Measurements from ENCODE around the gene CP. TPM values are rescaled to one million over a fixed set of nuclear protein-coding genes. Genes with fewer than 3 reads are reported as not detected.
"Not testable (repeated sequence)": the region's sequence is repeated elsewhere in the genome, so short reads cannot be mapped to it uniquely, and the experiment has no call there.

CP gene
- total RNA-seq, 1 donor from 2014 or later: 1.0 TPM

GRCh38 chr3:149247929-149248691, 26.5 kb upstream of the CP start:
- Histone ChIP-seq H3K9ac (ENCODE audit: low read depth in 1 of 3, low read length in 3 of 3) (no peak overlapping the region), H3K4me1 (ENCODE audit: control insufficient read depth in 3 of 3, insufficient read depth in 3 of 3, low read length in 3 of 3) (no peaks in the 10 kb centered on the region), H3K27ac (ENCODE audit: low read depth, low read length) (no peak overlapping the region), H3K27me3 (ENCODE audit: control insufficient read depth in 3 of 3, insufficient read depth in 3 of 3, low read length in 3 of 3) (no peaks in the 10 kb centered on the region), H3K4me3 (ENCODE audit: low read length in 3 of 3) (no peak overlapping the region), H3K36me3 (ENCODE audit: control insufficient read depth in 3 of 3, insufficient read depth in 3 of 3, low read length in 3 of 3) (no peaks in the 10 kb centered on the region), H3K9me3 (ENCODE audit: control insufficient read depth in 3 of 3, low read length in 3 of 3) (no peaks in the 10 kb centered on the region)

GRCh38 chr3:149247008-149247710, 25.5 kb upstream of the CP start:
- no peak overlapping the region for H3K27ac ChIP-seq (ENCODE audit: low read depth, low read length)
- no peaks in the 10 kb centered on the region for H3K36me3 ChIP-seq (ENCODE audit: control insufficient read depth in 3 of 3, insufficient read depth in 3 of 3, low read length in 3 of 3)
- no peaks in the 10 kb centered on the region for H3K4me1 ChIP-seq (ENCODE audit: control insufficient read depth in 3 of 3, insufficient read depth in 3 of 3, low read length in 3 of 3)
- no peak overlapping the region for H3K9ac ChIP-seq (ENCODE audit: low read depth in 1 of 3, low read length in 3 of 3)
- no peak overlapping the region for H3K4me3 ChIP-seq (ENCODE audit: low read length in 3 of 3)
- no peaks in the 10 kb centered on the region for H3K27me3 ChIP-seq (ENCODE audit: control insufficient read depth in 3 of 3, insufficient read depth in 3 of 3, low read length in 3 of 3)
- H3K9me3 ChIP-seq (ENCODE audit: control insufficient read depth in 3 of 3, low read length in 3 of 3): no peaks in the 10 kb centered on the region

GRCh38 chr3:149245738-149246451, 24.3 kb upstream of the CP start:
- Histone ChIP-seq H3K9ac (ENCODE audit: low read depth in 1 of 3, low read length in 3 of 3) (no peak overlapping the region), H3K9me3 (ENCODE audit: control insufficient read depth in 3 of 3, low read length in 3 of 3) (no peaks in the 10 kb centered on the region), H3K36me3 (ENCODE audit: control insufficient read depth in 3 of 3, insufficient read depth in 3 of 3, low read length in 3 of 3) (no peaks in the 10 kb centered on the region), H3K4me3 (ENCODE audit: low read length in 3 of 3) (no peak overlapping the region), H3K27ac (ENCODE audit: low read depth, low read length) (no peak overlapping the region), H3K4me1 (ENCODE audit: control insufficient read depth in 3 of 3, insufficient read depth in 3 of 3, low read length in 3 of 3) (no peaks in the 10 kb centered on the region), H3K27me3 (ENCODE audit: control insufficient read depth in 3 of 3, insufficient read depth in 3 of 3, low read length in 3 of 3) (no peaks in the 10 kb centered on the region)

GRCh38 chr3:149243540-149243939, 21.9 kb upstream of the CP start:
- Histone ChIP-seq H3K9me3 (ENCODE audit: control insufficient read depth in 3 of 3, low read length in 3 of 3) (no peaks in the 10 kb centered on the region), H3K4me1 (ENCODE audit: control insufficient read depth in 3 of 3, insufficient read depth in 3 of 3, low read length in 3 of 3) (no peaks in the 10 kb centered on the region), H3K36me3 (ENCODE audit: control insufficient read depth in 3 of 3, insufficient read depth in 3 of 3, low read length in 3 of 3) (no peaks in the 10 kb centered on the region), H3K9ac (ENCODE audit: low read depth in 1 of 3, low read length in 3 of 3) (no peak overlapping the region), H3K27ac (ENCODE audit: low read depth, low read length) (no peak overlapping the region), H3K27me3 (ENCODE audit: control insufficient read depth in 3 of 3, insufficient read depth in 3 of 3, low read length in 3 of 3) (no peaks in the 10 kb centered on the region), H3K4me3 (ENCODE audit: low read length in 3 of 3) (no peak overlapping the region)

GRCh38 chr3:149239357-149239936, 17.8 kb upstream of the CP start:
- Histone ChIP-seq H3K4me3 (ENCODE audit: low read length in 3 of 3) (no peak overlapping the region), H3K36me3 (ENCODE audit: control insufficient read depth in 3 of 3, insufficient read depth in 3 of 3, low read length in 3 of 3) (no peaks in the 10 kb centered on the region), H3K9ac (ENCODE audit: low read depth in 1 of 3, low read length in 3 of 3) (no peak overlapping the region), H3K4me1 (ENCODE audit: control insufficient read depth in 3 of 3, insufficient read depth in 3 of 3, low read length in 3 of 3) (no peaks in the 10 kb centered on the region), H3K27me3 (ENCODE audit: control insufficient read depth in 3 of 3, insufficient read depth in 3 of 3, low read length in 3 of 3) (no peaks in the 10 kb centered on the region), H3K9me3 (ENCODE audit: control insufficient read depth in 3 of 3, low read length in 3 of 3) (no peaks in the 10 kb centered on the region), H3K27ac (ENCODE audit: low read depth, low read length) (no peak overlapping the region)

- H3K4me3 ChIP-seq (ENCODE audit: low read length in 3 of 3); H3K27me3 ChIP-seq (ENCODE audit: control insufficient read depth in 3 of 3, insufficient read depth in 3 of 3, low read length in 3 of 3): not testable (repeated sequence)
These were observed 16.6 kb upstream of the CP start for GRCh38 chr3:149238268-149238667.

GRCh38 chr3:149235599-149236424, 14.2 kb upstream of the CP start:
- Histone ChIP-seq H3K27me3 (ENCODE audit: control insufficient read depth in 3 of 3, insufficient read depth in 3 of 3, low read length in 3 of 3) (no peaks in the 10 kb centered on the region), H3K27ac (ENCODE audit: low read depth, low read length) (no peak overlapping the region), H3K36me3 (ENCODE audit: control insufficient read depth in 3 of 3, insufficient read depth in 3 of 3, low read length in 3 of 3) (no peaks in the 10 kb centered on the region)

More at GRCh38 chr3:149238268-149238667, 16.6 kb upstream of the CP start:
- not testable (repeated sequence) for H3K9me3 ChIP-seq (ENCODE audit: control insufficient read depth in 3 of 3, low read length in 3 of 3); H3K4me1 ChIP-seq (ENCODE audit: control insufficient read depth in 3 of 3, insufficient read depth in 3 of 3, low read length in 3 of 3); H3K9ac ChIP-seq (ENCODE audit: low read depth in 1 of 3, low read length in 3 of 3); H3K27ac ChIP-seq (ENCODE audit: low read depth, low read length); H3K36me3 ChIP-seq (ENCODE audit: control insufficient read depth in 3 of 3, insufficient read depth in 3 of 3, low read length in 3 of 3)

GRCh38 chr3:149234671-149235245, 13.1 kb upstream of the CP start:
- no peak overlapping the region for H3K27ac ChIP-seq (ENCODE audit: low read depth, low read length)
- H3K4me1 ChIP-seq (ENCODE audit: control insufficient read depth in 3 of 3, insufficient read depth in 3 of 3, low read length in 3 of 3): no peaks in the 10 kb centered on the region
- H3K36me3 ChIP-seq (ENCODE audit: control insufficient read depth in 3 of 3, insufficient read depth in 3 of 3, low read length in 3 of 3): no peaks in the 10 kb centered on the region
- H3K27me3 ChIP-seq (ENCODE audit: control insufficient read depth in 3 of 3, insufficient read depth in 3 of 3, low read length in 3 of 3): no peaks in the 10 kb centered on the region
- no peaks in the 10 kb centered on the region for H3K9me3 ChIP-seq (ENCODE audit: control insufficient read depth in 3 of 3, low read length in 3 of 3)
- H3K9ac ChIP-seq (ENCODE audit: low read depth in 1 of 3, low read length in 3 of 3): no peak overlapping the region
- no peak overlapping the region for H3K4me3 ChIP-seq (ENCODE audit: low read length in 3 of 3)

More at GRCh38 chr3:149235599-149236424, 14.2 kb upstream of the CP start:
- Histone ChIP-seq H3K4me1 (ENCODE audit: control insufficient read depth in 3 of 3, insufficient read depth in 3 of 3, low read length in 3 of 3) (no peaks in the 10 kb centered on the region), H3K9ac (ENCODE audit: low read depth in 1 of 3, low read length in 3 of 3) (no peak overlapping the region), H3K9me3 (ENCODE audit: control insufficient read depth in 3 of 3, low read length in 3 of 3) (no peaks in the 10 kb centered on the region), H3K4me3 (ENCODE audit: low read length in 3 of 3) (no peak overlapping the region)

GRCh38 chr3:149233323-149233722, 11.7 kb upstream of the CP start:
- Histone ChIP-seq H3K4me3 (ENCODE audit: low read length in 3 of 3) (no peak overlapping the region), H3K27ac (ENCODE audit: low read depth, low read length) (no peak overlapping the region), H3K27me3 (ENCODE audit: control insufficient read depth in 3 of 3, insufficient read depth in 3 of 3, low read length in 3 of 3) (no peaks in the 10 kb centered on the region), H3K36me3 (ENCODE audit: control insufficient read depth in 3 of 3, insufficient read depth in 3 of 3, low read length in 3 of 3) (no peaks in the 10 kb centered on the region), H3K9ac (ENCODE audit: low read depth in 1 of 3, low read length in 3 of 3) (no peak overlapping the region), H3K4me1 (ENCODE audit: control insufficient read depth in 3 of 3, insufficient read depth in 3 of 3, low read length in 3 of 3) (no peaks in the 10 kb centered on the region), H3K9me3 (ENCODE audit: control insufficient read depth in 3 of 3, low read length in 3 of 3) (no peaks in the 10 kb centered on the region)

Measured in skeletal muscle tissue (tissue), 4 donors.